ENCODE results near the gene KLF7. TPM values are rescaled to one million over a fixed set of nuclear protein-coding genes. Genes with fewer than 3 reads are reported as not detected.

KLF7 gene
- total and polyA plus RNA-seq, 8 donors, result 2.7 to 33.0 (median 7.3) TPM

- no peak for DNase-seq
- intact Hi-C loops (cut with DNase I; ENCODE audit: low total_unique reads), result no loop called here
- Histone ChIP-seq H3K4me3 (no peak overlapping the region), H3K4me1 (peaks cover 14 to 38% (median 26%) of the 10 kb centered on the region in 4 donors), H3K27ac (peak overlapping the region in 2 of 5 donors; percentile 27 to 46), H3K36me3 (peaks cover 11 to 46% (median 25%) of the 10 kb centered on the region in 4 donors), H3K27me3 (no peaks in the 10 kb centered on the region), H3K9me3 (no peaks in the 10 kb centered on the region)
- WGBS, 5 donors, result 47 to 74% (median 64%) methylated on average over 1 of the region's 1 CpG
- TF ChIP-seq POLR2AphosphoS5 (IDR thresholded peaks at IDR 0.05) (peak in 1 of 3 donors; percentile 10), EP300 (IDR thresholded peaks at IDR 0.05) (no peak)
Measured at GRCh38 chr2:207121784-207122183, 44.0 kb downstream of the KLF7 start.

GRCh38 chr2:207119048-207119447 is 46.7 kb downstream of the KLF7 start:
- Histone ChIP-seq H3K4me1 (peaks cover 14 to 35% (median 24%) of the 10 kb centered on the region in 4 donors), H3K27ac (no peak overlapping the region), H3K9me3 (no peaks in the 10 kb centered on the region), H3K36me3 (peaks cover 8 to 43% (median 21%) of the 10 kb centered on the region in 4 donors), H3K4me3 (no peak overlapping the region), H3K27me3 (no peaks in the 10 kb centered on the region)
- no peak for DNase-seq
- TF ChIP-seq POLR2A (IDR thresholded peaks at IDR 0.05), result no peak
- intact Hi-C loops (cut with DNase I; ENCODE audit: low total_unique reads), result no loop called here
- 75 to 90% (median 80%) methylated on average over 4 of the region's 4 CpGs for WGBS, 5 donors

GRCh38 chr2:207117668-207118067 is 48.1 kb downstream of the KLF7 start:
- no peak for DNase-seq
- intact Hi-C loops (cut with DNase I; ENCODE audit: low total_unique reads), result no loop called here
- no peaks in the 10 kb centered on the region for H3K9me3 ChIP-seq
- no peak overlapping the region for H3K4me3 ChIP-seq
- H3K27me3 ChIP-seq, result no peaks in the 10 kb centered on the region
- TF ChIP-seq POLR2AphosphoS5 (IDR thresholded peaks at IDR 0.05), result no peak
- H3K36me3 ChIP-seq, result peaks cover 0 to 31% (median 8%) of the 10 kb centered on the region in 4 donors
- peaks cover 13 to 31% (median 18%) of the 10 kb centered on the region in 4 donors for H3K4me1 ChIP-seq
- H3K27ac ChIP-seq, result no peak overlapping the region
- 92 to 97% (median 94%) methylated on average over 2 of the region's 2 CpGs for WGBS, 5 donors

DNA sequence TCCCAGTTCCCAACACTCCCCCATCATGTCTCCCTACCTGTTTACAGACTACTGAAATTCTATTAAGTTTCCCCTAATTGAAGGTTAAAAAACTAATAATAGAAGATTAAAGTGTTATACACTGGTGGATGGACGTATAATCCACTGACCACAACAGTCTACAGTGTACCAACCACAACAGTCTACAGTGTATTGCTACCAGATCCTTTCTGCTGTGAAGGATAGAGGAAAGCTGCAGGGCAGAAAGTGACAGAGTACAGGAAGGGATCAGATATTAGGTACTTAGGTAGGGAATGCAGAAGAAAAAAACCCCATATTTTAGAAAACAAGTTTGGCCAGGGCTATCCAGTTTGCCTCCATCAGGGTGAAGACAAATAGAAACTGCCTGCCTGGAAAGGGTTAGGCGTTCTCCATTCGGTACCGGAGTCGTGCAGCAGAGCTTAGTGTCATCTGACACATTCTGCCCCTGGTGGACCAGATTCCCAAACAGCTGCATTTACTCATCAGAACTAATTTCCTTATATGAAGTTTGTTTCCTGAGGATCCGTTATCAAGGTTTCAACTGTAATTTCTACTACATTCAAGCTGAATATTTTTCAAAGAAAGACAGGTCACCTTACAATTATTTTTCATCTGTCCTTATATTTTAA is 49.9 kb downstream of the KLF7 start:
- peaks cover 0 to 17% (median 8%) of the 10 kb centered on the region in 4 donors for H3K36me3 ChIP-seq
- no peak overlapping the region for H3K4me3 ChIP-seq
- DNase-seq, result peak in 1 of 2 donors; percentile 52
- no peaks in the 10 kb centered on the region for H3K27me3 ChIP-seq
- TF ChIP-seq POLR2A (IDR thresholded peaks at IDR 0.05) (no peak), POLR2AphosphoS5 (IDR thresholded peaks at IDR 0.05) (no peak), EP300 (IDR thresholded peaks at IDR 0.05) (no peak)
- TF ChIP-seq, protein P1, sequence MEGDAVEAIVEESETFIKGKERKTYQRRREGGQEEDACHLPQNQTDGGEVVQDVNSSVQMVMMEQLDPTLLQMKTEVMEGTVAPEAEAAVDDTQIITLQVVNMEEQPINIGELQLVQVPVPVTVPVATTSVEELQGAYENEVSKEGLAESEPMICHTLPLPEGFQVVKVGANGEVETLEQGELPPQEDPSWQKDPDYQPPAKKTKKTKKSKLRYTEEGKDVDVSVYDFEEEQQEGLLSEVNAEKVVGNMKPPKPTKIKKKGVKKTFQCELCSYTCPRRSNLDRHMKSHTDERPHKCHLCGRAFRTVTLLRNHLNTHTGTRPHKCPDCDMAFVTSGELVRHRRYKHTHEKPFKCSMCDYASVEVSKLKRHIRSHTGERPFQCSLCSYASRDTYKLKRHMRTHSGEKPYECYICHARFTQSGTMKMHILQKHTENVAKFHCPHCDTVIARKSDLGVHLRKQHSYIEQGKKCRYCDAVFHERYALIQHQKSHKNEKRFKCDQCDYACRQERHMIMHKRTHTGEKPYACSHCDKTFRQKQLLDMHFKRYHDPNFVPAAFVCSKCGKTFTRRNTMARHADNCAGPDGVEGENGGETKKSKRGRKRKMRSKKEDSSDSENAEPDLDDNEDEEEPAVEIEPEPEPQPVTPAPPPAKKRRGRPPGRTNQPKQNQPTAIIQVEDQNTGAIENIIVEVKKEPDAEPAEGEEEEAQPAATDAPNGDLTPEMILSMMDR (IDR thresholded peaks at IDR 0.05), result no peak
- H3K4me1 ChIP-seq, result peaks cover 0 to 18% (median 2%) of the 10 kb centered on the region in 4 donors
- WGBS, 5 donors, result 50 to 72% (median 59%) methylated on average over 6 of the region's 6 CpGs
- peak overlapping the region in 1 of 5 donors; percentile 14 for H3K27ac ChIP-seq
- H3K9me3 ChIP-seq, result no peaks in the 10 kb centered on the region
- intact Hi-C loops (cut with DNase I; ENCODE audit: low total_unique reads), result no loop called here

DNA sequence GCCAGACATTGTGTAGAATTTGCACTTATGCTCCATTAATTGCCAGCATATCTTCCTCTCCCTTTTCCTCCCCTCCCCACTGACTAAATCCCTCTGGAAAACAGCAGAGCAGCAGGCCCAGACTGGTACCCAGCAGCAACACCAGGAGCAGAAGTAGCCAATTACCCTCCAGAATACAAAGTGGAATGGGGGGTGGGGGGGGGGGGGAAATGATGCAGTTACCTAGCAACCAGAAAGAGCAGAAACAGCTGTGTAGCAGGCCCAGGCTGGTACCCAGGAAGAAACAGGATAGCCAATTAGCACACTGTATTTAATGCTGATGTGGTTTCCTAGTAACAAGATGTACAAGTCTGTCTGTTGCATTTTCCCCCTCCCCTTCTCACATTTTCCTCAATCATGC is 52.3 kb downstream of the KLF7 start:
- H3K9me3 ChIP-seq, result no peaks in the 10 kb centered on the region
- peak in 1 of 2 donors; percentile 47 for DNase-seq
- peaks cover 0 to 17% (median 4%) of the 10 kb centered on the region in 4 donors for H3K4me1 ChIP-seq
- H3K27ac ChIP-seq, result no peak overlapping the region
- no peak for TF ChIP-seq POLR2A (IDR thresholded peaks at IDR 0.05)
- TF ChIP-seq EP300 (IDR thresholded peaks at IDR 0.05), result no peak
- TF ChIP-seq, protein P1 (IDR thresholded peaks at IDR 0.05), result no peak
- no peak for TF ChIP-seq POLR2AphosphoS5 (IDR thresholded peaks at IDR 0.05)
- no peaks in the 10 kb centered on the region for H3K27me3 ChIP-seq
- intact Hi-C loops (cut with DNase I; ENCODE audit: low total_unique reads), result no loop called here
- no peak overlapping the region for H3K4me3 ChIP-seq
- H3K36me3 ChIP-seq, result peaks cover 0 to 22% (median 1%) of the 10 kb centered on the region in 4 donors

DNA sequence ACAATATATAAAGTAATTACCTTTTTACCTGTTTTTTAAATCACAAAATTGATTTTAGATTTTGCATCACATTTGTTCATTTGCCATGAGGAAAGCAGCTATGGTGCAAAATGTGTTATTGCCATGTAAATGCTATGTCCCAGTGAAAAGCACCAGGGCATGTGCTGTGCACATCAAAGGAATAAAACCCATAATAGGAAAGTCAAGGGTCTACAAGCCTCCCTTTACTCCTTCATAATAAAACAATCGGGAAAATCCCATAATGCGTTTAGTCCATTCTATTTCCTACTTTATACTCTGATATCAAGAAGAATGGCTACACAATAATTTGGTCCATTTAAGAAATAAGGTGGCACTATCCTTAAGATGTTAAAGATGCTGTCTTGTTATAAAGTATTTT is 53.0 kb downstream of the KLF7 start:
- no peak for DNase-seq
- intact Hi-C loops (cut with DNase I; ENCODE audit: low total_unique reads), result no loop called here
- Histone ChIP-seq H3K27me3 (no peaks in the 10 kb centered on the region), H3K27ac (no peak overlapping the region), H3K4me3 (no peak overlapping the region), H3K9me3 (no peaks in the 10 kb centered on the region), H3K36me3 (peaks cover 0 to 26% (median 1%) of the 10 kb centered on the region in 4 donors), H3K4me1 (peaks cover 0 to 22% (median 7%) of the 10 kb centered on the region in 4 donors)
- 89 to 97% (median 94%) methylated on average over 2 of the region's 2 CpGs for whole genome bisulfite sequencing, 5 donors
- TF ChIP-seq POLR2AphosphoS5 (IDR thresholded peaks at IDR 0.05) (no peak), POLR2A (IDR thresholded peaks at IDR 0.05) (no peak), EP300 (IDR thresholded peaks at IDR 0.05) (no peak)
- TF ChIP-seq, protein P1 (IDR thresholded peaks at IDR 0.05), result no peak
